ENCODE measurements around the gene SLC34A1.
A peak's percentile ranks its signal among the peaks of the same experiment; 100 is the strongest.

SLC34A1 gene

GRCh38 chr5:177382423-177383029 lies 1.7 kb upstream of the SLC34A1 start:
- Histone ChIP-seq H3K9ac (ENCODE audit: low read length) (no peak overlapping the region), H3K4me1 (ENCODE audit: control insufficient read depth, insufficient read depth, low read length) (no peaks in the 10 kb centered on the region), H3K9me3 (ENCODE audit: control insufficient read depth, low read length) (no peaks in the 10 kb centered on the region), H3K27me3 (replicated peaks; ENCODE audit: control insufficient read depth, insufficient read depth, low read length) (peaks cover 48% of the 10 kb centered on the region), H3K4me3 (ENCODE audit: low read length) (no peak overlapping the region), H3K36me3 (ENCODE audit: control insufficient read depth, insufficient read depth, low read length, severe bottlenecking) (no peaks in the 10 kb centered on the region)
- no peak for DNase-seq (ENCODE audit: low read depth)

- Histone ChIP-seq H3K27me3 (replicated peaks; ENCODE audit: control insufficient read depth, insufficient read depth, low read length) (peaks cover 48% of the 10 kb centered on the region), H3K9ac (ENCODE audit: low read length) (no peak overlapping the region), H3K4me3 (ENCODE audit: low read length) (no peak overlapping the region), H3K9me3 (ENCODE audit: control insufficient read depth, low read length) (no peaks in the 10 kb centered on the region), H3K36me3 (ENCODE audit: control insufficient read depth, insufficient read depth, low read length, severe bottlenecking) (no peaks in the 10 kb centered on the region), H3K4me1 (ENCODE audit: control insufficient read depth, insufficient read depth, low read length) (no peaks in the 10 kb centered on the region)
- no peak for DNase-seq (ENCODE audit: low read depth)
Observed at GRCh38 chr5:177383181-177383580, 1.1 kb upstream of the SLC34A1 start.

- no peak overlapping the region for H3K9ac ChIP-seq (ENCODE audit: low read length)
Observed at GRCh38 chr5:177385720-177386119, 1.5 kb downstream of the SLC34A1 start.

GRCh38 chr5:177386542-177386941 lies 2.3 kb downstream of the SLC34A1 start:
- Histone ChIP-seq H3K4me3 (ENCODE audit: low read length) (no peak overlapping the region), H3K9me3 (ENCODE audit: control insufficient read depth, low read length) (no peaks in the 10 kb centered on the region), H3K36me3 (ENCODE audit: control insufficient read depth, insufficient read depth, low read length, severe bottlenecking) (no peaks in the 10 kb centered on the region), H3K9ac (ENCODE audit: low read length) (no peak overlapping the region), H3K27me3 (replicated peaks; ENCODE audit: control insufficient read depth, insufficient read depth, low read length) (peaks cover 41% of the 10 kb centered on the region), H3K4me1 (ENCODE audit: control insufficient read depth, insufficient read depth, low read length) (peaks cover 8% of the 10 kb centered on the region)
- DNase-seq (ENCODE audit: low read depth): no peak

More at GRCh38 chr5:177385720-177386119, 1.5 kb downstream of the SLC34A1 start:
- no peak for DNase-seq (ENCODE audit: low read depth)
- H3K27me3 ChIP-seq (replicated peaks; ENCODE audit: control insufficient read depth, insufficient read depth, low read length): peaks cover 48% of the 10 kb centered on the region
- no peaks in the 10 kb centered on the region for H3K36me3 ChIP-seq (ENCODE audit: control insufficient read depth, insufficient read depth, low read length, severe bottlenecking)
- peaks cover 8% of the 10 kb centered on the region for H3K4me1 ChIP-seq (ENCODE audit: control insufficient read depth, insufficient read depth, low read length)
- H3K4me3 ChIP-seq (ENCODE audit: low read length): no peak overlapping the region
- no peaks in the 10 kb centered on the region for H3K9me3 ChIP-seq (ENCODE audit: control insufficient read depth, low read length)

GRCh38 chr5:177387405-177387804 lies 3.2 kb downstream of the SLC34A1 start:
- Histone ChIP-seq H3K9me3 (ENCODE audit: control insufficient read depth, low read length) (no peaks in the 10 kb centered on the region), H3K4me1 (ENCODE audit: control insufficient read depth, insufficient read depth, low read length) (peaks cover 8% of the 10 kb centered on the region), H3K36me3 (ENCODE audit: control insufficient read depth, insufficient read depth, low read length, severe bottlenecking) (no peaks in the 10 kb centered on the region), H3K4me3 (ENCODE audit: low read length) (no peak overlapping the region), H3K9ac (ENCODE audit: low read length) (no peak overlapping the region), H3K27me3 (replicated peaks; ENCODE audit: control insufficient read depth, insufficient read depth, low read length) (peaks cover 36% of the 10 kb centered on the region)
- DNase-seq (ENCODE audit: low read depth): no peak

- Histone ChIP-seq H3K27me3 (replicated peaks; ENCODE audit: control insufficient read depth, insufficient read depth, low read length) (peaks cover 25% of the 10 kb centered on the region), H3K9ac (ENCODE audit: low read length) (no peak overlapping the region), H3K36me3 (ENCODE audit: control insufficient read depth, insufficient read depth, low read length, severe bottlenecking) (no peaks in the 10 kb centered on the region), H3K4me1 (ENCODE audit: control insufficient read depth, insufficient read depth, low read length) (peaks cover 8% of the 10 kb centered on the region), H3K4me3 (ENCODE audit: low read length) (no peak overlapping the region), H3K9me3 (ENCODE audit: control insufficient read depth, low read length) (no peaks in the 10 kb centered on the region)
- no peak for DNase-seq (ENCODE audit: low read depth)
Observed at GRCh38 chr5:177388521-177389052, 4.4 kb downstream of the SLC34A1 start.

- no peaks in the 10 kb centered on the region for H3K9me3 ChIP-seq (ENCODE audit: control insufficient read depth, low read length)
- H3K9ac ChIP-seq (ENCODE audit: low read length): no peak overlapping the region
- no peaks in the 10 kb centered on the region for H3K36me3 ChIP-seq (ENCODE audit: control insufficient read depth, insufficient read depth, low read length, severe bottlenecking)
- H3K4me1 ChIP-seq (ENCODE audit: control insufficient read depth, insufficient read depth, low read length): peaks cover 8% of the 10 kb centered on the region
- no peak overlapping the region for H3K4me3 ChIP-seq (ENCODE audit: low read length)
- DNase-seq (ENCODE audit: low read depth): peak; percentile 82
- peaks cover 18% of the 10 kb centered on the region for H3K27me3 ChIP-seq (replicated peaks; ENCODE audit: control insufficient read depth, insufficient read depth, low read length)
Observed at GRCh38 chr5:177389241-177390169, 5.3 kb downstream of the SLC34A1 start.

- Histone ChIP-seq H3K4me1 (ENCODE audit: control insufficient read depth, insufficient read depth, low read length) (peaks cover 8% of the 10 kb centered on the region), H3K9ac (ENCODE audit: low read length) (no peak overlapping the region), H3K9me3 (ENCODE audit: control insufficient read depth, low read length) (no peaks in the 10 kb centered on the region), H3K36me3 (ENCODE audit: control insufficient read depth, insufficient read depth, low read length, severe bottlenecking) (no peaks in the 10 kb centered on the region), H3K4me3 (ENCODE audit: low read length) (no peak overlapping the region), H3K27me3 (replicated peaks; ENCODE audit: control insufficient read depth, insufficient read depth, low read length) (peaks cover 8% of the 10 kb centered on the region)
- DNase-seq (ENCODE audit: low read depth): peak; percentile 91
Observed at GRCh38 chr5:177390363-177391300, 6.4 kb downstream of the SLC34A1 start.

- H3K27me3 ChIP-seq (replicated peaks; ENCODE audit: control insufficient read depth, insufficient read depth, low read length): peaks cover 12% of the 10 kb centered on the region
Observed at GRCh38 chr5:177392765-177393164, 8.5 kb downstream of the SLC34A1 start.

GRCh38 chr5:177393206-177393765 lies 9.1 kb downstream of the SLC34A1 start:
- H3K4me3 ChIP-seq (ENCODE audit: low read length): no peak overlapping the region
- H3K9ac ChIP-seq (ENCODE audit: low read length): no peak overlapping the region
- H3K9me3 ChIP-seq (ENCODE audit: control insufficient read depth, low read length): no peaks in the 10 kb centered on the region
- peaks cover 8% of the 10 kb centered on the region for H3K4me1 ChIP-seq (ENCODE audit: control insufficient read depth, insufficient read depth, low read length)
- peaks cover 16% of the 10 kb centered on the region for H3K27me3 ChIP-seq (replicated peaks; ENCODE audit: control insufficient read depth, insufficient read depth, low read length)
- DNase-seq (ENCODE audit: low read depth): no peak
- no peaks in the 10 kb centered on the region for H3K36me3 ChIP-seq (ENCODE audit: control insufficient read depth, insufficient read depth, low read length, severe bottlenecking)

More at GRCh38 chr5:177392765-177393164, 8.5 kb downstream of the SLC34A1 start:
- Histone ChIP-seq H3K4me1 (ENCODE audit: control insufficient read depth, insufficient read depth, low read length) (peaks cover 8% of the 10 kb centered on the region), H3K4me3 (ENCODE audit: low read length) (no peak overlapping the region), H3K9ac (ENCODE audit: low read length) (no peak overlapping the region), H3K36me3 (ENCODE audit: control insufficient read depth, insufficient read depth, low read length, severe bottlenecking) (no peaks in the 10 kb centered on the region), H3K9me3 (ENCODE audit: control insufficient read depth, low read length) (no peaks in the 10 kb centered on the region)
- no peak for DNase-seq (ENCODE audit: low read depth)

Measured in adipocyte (in vitro differentiated cells).